Stimulated activated naive CD4-positive, alpha-beta T cell (primary cell): ENCODE results near the gene ASCC3.

Experiments used
- DNase-seq, 6 experiments: peaks; one replicate each; lab custom pipeline; 2025; lab: John Stamatoyannopoulos, UW

ASCC3 gene

GRCh38 chr6:100465701-100466409, 415.3 kb downstream of the ASCC3 start:
- DNase-seq = no peak

DNA sequence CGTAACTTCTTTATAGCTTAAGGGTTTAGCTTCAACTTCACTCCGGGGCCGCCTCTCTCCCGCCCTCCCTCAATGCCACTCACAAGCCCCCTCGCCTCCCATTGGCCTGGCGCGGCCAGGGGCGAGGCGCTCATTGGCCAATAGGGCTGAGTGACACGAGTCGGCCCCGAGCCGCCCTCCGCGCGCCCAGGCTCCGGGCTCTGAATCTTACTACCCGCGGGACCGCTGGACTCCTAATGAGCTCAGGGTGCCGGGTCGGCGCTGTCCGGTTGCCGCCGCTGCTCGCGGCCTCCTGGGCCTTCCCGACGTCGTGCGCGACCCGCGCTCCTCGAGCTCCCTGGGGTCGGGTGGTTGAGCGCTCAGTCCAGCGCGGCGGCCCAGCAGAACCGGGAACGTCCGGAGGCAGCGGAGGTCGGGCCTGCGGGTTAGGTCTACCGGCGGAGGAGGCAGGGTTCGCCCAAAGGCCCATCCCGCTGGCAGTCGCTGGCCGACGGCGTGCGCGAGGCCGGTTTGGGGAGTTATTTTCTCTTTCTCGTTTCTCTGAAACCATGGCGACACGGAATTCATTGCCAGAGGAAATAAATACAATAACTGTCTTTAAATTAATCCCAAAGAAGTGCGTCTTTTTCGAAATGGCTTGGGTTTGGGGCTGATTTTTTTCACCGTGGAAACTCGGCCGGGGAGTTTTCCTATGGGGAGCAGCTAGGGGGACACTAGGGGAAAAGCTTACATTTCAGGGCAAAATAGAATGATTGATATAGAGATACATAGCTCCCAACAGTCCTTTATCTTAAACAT, 416.0 kb downstream of the ASCC3 start, which contains the start of gene SIM1:
TSS of gene SIM1 (minus strand) at position 19 of the 798 bp plus-strand sequence. CDS start 1,453 bp downstream, outside the sequence.
- no peak for DNase-seq

- no peak for DNase-seq
Observed at GRCh38 chr6:100464162-100464851, 416.8 kb downstream of the ASCC3 start.

DNA sequence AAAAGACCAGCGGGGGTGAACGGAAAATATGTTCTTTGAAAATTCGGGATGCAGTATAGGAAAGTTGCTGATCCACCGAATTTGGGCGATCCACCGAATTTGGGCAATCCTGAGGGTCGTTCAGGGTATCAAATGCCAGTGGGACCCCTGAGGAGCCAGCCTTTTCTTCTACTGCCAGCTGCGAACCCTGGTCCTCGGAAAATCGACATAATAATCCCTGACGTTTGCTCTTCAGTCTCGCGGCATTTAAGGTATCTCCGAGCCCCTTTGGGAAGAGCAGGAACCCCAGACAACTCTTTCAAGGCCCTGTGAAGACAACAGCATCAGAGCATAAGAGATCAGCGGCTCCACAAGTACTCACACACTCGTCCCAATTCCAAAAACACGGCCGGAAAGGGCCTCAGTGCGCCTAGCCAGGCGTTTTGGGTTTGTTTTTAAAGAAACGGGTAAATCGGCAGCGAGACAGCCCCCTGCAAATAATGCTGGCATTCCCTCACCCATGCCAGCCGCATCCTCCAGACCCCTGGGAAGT, 417.4 kb downstream of the ASCC3 start:
- no peak for DNase-seq

DNA sequence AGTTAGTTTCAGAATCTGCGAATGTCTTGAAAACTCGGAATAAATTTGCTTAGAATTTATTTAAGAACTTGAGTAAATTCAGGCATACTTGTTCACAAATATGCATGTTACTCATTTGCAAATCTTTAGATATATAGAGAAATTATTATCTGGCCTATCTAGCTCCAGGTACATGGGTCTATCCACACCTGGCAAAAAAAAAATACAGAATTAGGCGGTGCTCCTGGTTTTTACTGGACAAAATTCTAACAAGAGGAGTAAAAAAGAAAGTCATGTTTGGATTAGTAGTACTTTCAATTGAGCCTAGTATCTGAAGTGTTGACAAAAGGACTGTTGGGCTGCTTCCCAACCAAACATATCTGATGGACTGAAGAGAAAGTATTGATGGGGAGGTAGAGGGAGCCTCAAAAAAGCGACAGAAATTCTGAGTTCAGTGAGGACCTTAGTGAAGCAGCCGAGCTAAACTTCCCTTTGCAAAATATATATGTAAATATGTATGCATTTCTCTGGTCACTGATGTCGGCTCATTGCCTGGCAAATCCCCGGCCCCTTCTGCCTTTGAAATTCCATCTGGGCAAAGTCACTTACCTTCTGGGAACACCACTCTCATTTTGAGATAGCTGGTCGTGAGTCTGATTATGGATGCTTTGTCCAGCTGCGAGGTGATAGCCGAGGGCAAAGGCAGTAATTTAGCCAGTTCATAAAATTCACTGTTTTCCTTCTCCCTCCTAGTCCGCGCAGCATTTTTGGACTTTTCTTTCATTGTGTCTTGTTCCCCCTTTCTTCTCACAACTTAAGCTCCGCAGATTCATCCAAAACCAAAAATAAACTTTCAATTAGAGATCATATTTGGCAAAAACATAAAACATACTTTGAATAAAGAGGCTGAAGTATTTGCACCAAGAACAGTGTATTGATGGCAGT, 418.2 kb downstream of the ASCC3 start:
- no peak for DNase-seq

DNA sequence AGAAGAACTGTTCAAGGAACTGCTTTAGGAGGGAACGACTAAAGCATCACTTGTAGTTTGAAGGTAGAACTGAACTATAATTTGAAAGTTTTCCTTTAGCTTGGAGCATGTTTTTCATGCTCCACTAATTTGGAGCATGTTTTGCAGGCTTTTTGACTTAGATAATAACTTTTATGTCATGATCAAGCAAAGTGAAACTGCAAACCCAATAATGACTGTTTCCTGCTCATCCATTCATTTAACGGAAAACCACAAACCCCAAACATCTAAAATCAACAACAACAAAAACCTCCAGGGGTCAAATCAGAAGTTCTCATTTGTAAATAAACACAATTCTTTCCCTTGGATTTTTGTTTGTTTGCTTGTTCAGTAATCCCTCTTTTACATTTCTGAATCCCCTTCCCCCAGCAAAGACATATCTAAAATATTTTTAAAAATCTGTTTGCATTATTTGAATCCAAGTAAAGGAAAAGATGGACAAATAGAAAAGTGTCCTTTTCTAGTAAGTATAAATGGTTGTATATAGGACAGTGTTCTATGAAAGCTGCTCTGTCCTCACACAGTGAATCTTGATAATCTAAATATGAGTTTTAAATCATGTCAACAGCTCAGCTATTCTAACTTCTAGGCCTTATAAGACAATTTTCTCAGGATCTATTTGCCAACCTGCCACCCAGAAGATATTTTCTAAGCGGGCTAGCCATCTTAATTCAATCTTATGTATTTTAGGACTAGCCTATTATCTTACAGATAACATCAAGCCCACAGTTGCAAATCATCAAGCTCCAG, 419.0 kb downstream of the ASCC3 start:
- DNase-seq = no peak

GRCh38 chr6:100461278-100461916, 419.7 kb downstream of the ASCC3 start:
- no peak for DNase-seq

- DNase-seq = no peak
Observed at GRCh38 chr6:100460650-100461204, 420.4 kb downstream of the ASCC3 start.

- DNase-seq = no peak
Observed at GRCh38 chr6:100459592-100460184, 421.4 kb downstream of the ASCC3 start.

DNA sequence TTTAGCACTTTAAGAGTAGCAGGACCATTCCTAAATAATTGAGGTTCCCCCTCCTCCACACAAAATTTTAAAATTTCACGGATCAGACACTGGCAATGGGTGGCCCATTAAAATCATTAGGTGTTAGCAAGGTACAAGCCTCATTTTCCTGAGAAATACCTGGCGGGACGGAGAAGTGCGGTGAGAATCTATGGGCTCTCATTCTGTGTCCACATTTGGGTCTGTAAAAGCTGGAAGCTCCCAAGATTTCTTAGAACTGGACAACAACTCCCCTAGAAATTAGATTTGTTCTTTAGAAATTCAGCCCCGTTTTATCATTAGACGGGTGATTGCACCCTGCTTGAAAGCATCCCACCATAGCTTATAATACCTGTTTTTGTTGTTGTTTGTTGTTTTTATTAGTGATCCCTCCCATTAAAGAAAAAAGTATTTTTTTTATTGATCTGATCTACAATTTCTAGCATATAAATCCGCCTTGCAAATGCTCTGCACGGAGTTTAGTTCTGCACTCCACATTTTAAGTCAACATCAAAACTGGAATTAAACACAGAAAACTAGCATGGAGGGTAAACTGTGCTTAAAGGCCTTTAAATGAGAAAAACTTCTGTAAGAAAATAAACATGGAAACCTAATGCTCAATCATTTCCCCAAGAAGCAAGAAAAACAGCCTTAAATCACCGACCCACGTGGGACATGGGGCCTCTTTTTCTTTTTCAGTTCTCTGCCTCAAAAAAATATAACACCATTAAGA, 422.1 kb downstream of the ASCC3 start:
- no peak for DNase-seq
